Measurements from ENCODE around the gene SLC35E4. TPM values are rescaled to one million over a fixed set of nuclear protein-coding genes. Genes with fewer than 3 reads are reported as not detected.
"Not testable (repeated sequence)": the region's sequence is repeated elsewhere in the genome, so short reads cannot be mapped to it uniquely, and the experiment has no call there.

The SLC35E4 gene
- total RNA-seq, 1 donor from 2014 or later, result 4.1 TPM

GRCh38 chr22:30675436-30675835, 39.9 kb downstream of the SLC35E4 start:
- TF ChIP-seq CTCF (IDR thresholded peaks at IDR 0.05; ENCODE audit: unreplicated experiment), result no peak
- peaks cover 54% of the 10 kb centered on the region for H3K27me3 Mint-ChIP-seq (ENCODE audit: low read depth)
- no peak overlapping the region for H3K4me3 Mint-ChIP-seq
- no peaks in the 10 kb centered on the region for H3K9me3 Mint-ChIP-seq
- no peak for DNase-seq (ENCODE audit: low spot score in 2 of 2, unreplicated experiment in 2 of 2)
- peaks cover 2% of the 10 kb centered on the region for H3K4me1 Mint-ChIP-seq
- no peak overlapping the region for H3K27ac Mint-ChIP-seq
- H3K36me3 Mint-ChIP-seq, result no peaks in the 10 kb centered on the region

GRCh38 chr22:30676565-30676964, 41.0 kb downstream of the SLC35E4 start:
- H3K27ac Mint-ChIP-seq; DNase-seq (ENCODE audit: low spot score in 2 of 2, unreplicated experiment in 2 of 2); H3K9me3 Mint-ChIP-seq; H3K36me3 Mint-ChIP-seq; H3K4me3 Mint-ChIP-seq; H3K4me1 Mint-ChIP-seq: not testable (repeated sequence)
- H3K27me3 Mint-ChIP-seq (ENCODE audit: low read depth), result peaks cover 42% of the 10 kb centered on the region

GRCh38 chr22:30679895-30680690, 44.5 kb downstream of the SLC35E4 start:
- not testable (repeated sequence) for H3K27ac Mint-ChIP-seq, H3K9me3 Mint-ChIP-seq
- peaks cover 38% of the 10 kb centered on the region for H3K27me3 Mint-ChIP-seq (ENCODE audit: low read depth)

GRCh38 chr22:30680991-30681770, 45.6 kb downstream of the SLC35E4 start:
- Mint-ChIP-seq H3K9me3 (no peaks in the 10 kb centered on the region), H3K27me3 (ENCODE audit: low read depth) (peaks cover 33% of the 10 kb centered on the region), H3K4me3 (no peak overlapping the region), H3K36me3 (no peaks in the 10 kb centered on the region), H3K27ac (no peak overlapping the region), H3K4me1 (peaks cover 7% of the 10 kb centered on the region)
- TF ChIP-seq CTCF (IDR thresholded peaks at IDR 0.05; ENCODE audit: unreplicated experiment), result no peak
- DNase-seq (ENCODE audit: low spot score in 2 of 2, unreplicated experiment in 2 of 2), result no peak

More at GRCh38 chr22:30679895-30680690, 44.5 kb downstream of the SLC35E4 start:
- H3K4me1 Mint-ChIP-seq; H3K4me3 Mint-ChIP-seq; H3K36me3 Mint-ChIP-seq; DNase-seq (ENCODE audit: low spot score in 2 of 2, unreplicated experiment in 2 of 2): not testable (repeated sequence)

- H3K4me3 Mint-ChIP-seq, result no peak overlapping the region
- peaks cover 5% of the 10 kb centered on the region for H3K4me1 Mint-ChIP-seq
- no peak for TF ChIP-seq CTCF (IDR thresholded peaks at IDR 0.05; ENCODE audit: unreplicated experiment)
- DNase-seq (ENCODE audit: low spot score in 2 of 2, unreplicated experiment in 2 of 2), result no peak
- H3K27me3 Mint-ChIP-seq (ENCODE audit: low read depth), result peaks cover 28% of the 10 kb centered on the region
- H3K9me3 Mint-ChIP-seq, result no peaks in the 10 kb centered on the region
- H3K36me3 Mint-ChIP-seq, result no peaks in the 10 kb centered on the region
- H3K27ac Mint-ChIP-seq, result no peak overlapping the region
Measured at GRCh38 chr22:30681831-30682230, 46.2 kb downstream of the SLC35E4 start.

- DNase-seq (ENCODE audit: low spot score in 2 of 2, unreplicated experiment in 2 of 2), result no peak
- H3K27ac Mint-ChIP-seq, result no peak overlapping the region
Measured at GRCh38 chr22:30685178-30685577, 49.6 kb downstream of the SLC35E4 start.

More at GRCh38 chr22:30685178-30685577, 49.6 kb downstream of the SLC35E4 start:
- no peaks in the 10 kb centered on the region for H3K36me3 Mint-ChIP-seq
- peaks cover 5% of the 10 kb centered on the region for H3K4me1 Mint-ChIP-seq
- peaks cover 5% of the 10 kb centered on the region for H3K27me3 Mint-ChIP-seq (ENCODE audit: low read depth)
- no peak overlapping the region for H3K4me3 Mint-ChIP-seq
- no peaks in the 10 kb centered on the region for H3K9me3 Mint-ChIP-seq
- no peak for TF ChIP-seq CTCF (IDR thresholded peaks at IDR 0.05; ENCODE audit: unreplicated experiment)
